T-helper 1 cell treated with Interleukin-12 subunit alpha and Interleukin-12 subunit beta and Interleukin-4 antibody, amounts not matched to agents 30 ng/mL and 1 ng/mL, for 36 hours (primary cell): ENCODE data around the gene TBCC. TPM values are rescaled to one million over a fixed set of nuclear protein-coding genes. Genes with fewer than 3 reads are reported as not detected.
"Not testable (repeated sequence)": the region's sequence is repeated elsewhere in the genome, so short reads cannot be mapped to it uniquely, and the experiment has no call there.

Experiments
- intact Hi-C: fragments of 100-400 bp; cut with micrococcal nuclease; formaldehyde crosslinking; loops from one replicate; pipeline ENCODE4 v1.15.1; 2024
- total RNA-seq: library from RNA; stranded (reverse); gene quantifications from 2 replicates; pipeline ENCODE4 v1.2.3, GENCODE V29; 2022

The TBCC gene
- total RNA-seq, 1 donor from 2014 or later, result 35.0 TPM

- intact Hi-C loops, result loop anchor here (10.0 kb wide), 1 partner anchor 528 kb away; the partner anchor contains the start of gene MRPS10
These were observed 3.6 kb downstream of the TBCC start for GRCh38 chr6:42742116-42742894.

GRCh38 chr6:42740725-42741124, 5.2 kb downstream of the TBCC start:
- intact Hi-C loops, result loop anchor here (10.0 kb wide), 1 partner anchor 526 kb away; the partner anchor contains the start of gene MRPS10

- intact Hi-C loops, result no loop called here
These were observed 9.9 kb downstream of the TBCC start for GRCh38 chr6:42735976-42736375.

GRCh38 chr6:42733867-42734481, 11.9 kb downstream of the TBCC start:
- intact Hi-C loops, result not testable (repeated sequence)

GRCh38 chr6:42729731-42730130, 16.2 kb downstream of the TBCC start:
- intact Hi-C loops, result loop anchor here (5.0 kb wide), 1 partner anchor 167 kb away; the partner anchor contains the start of gene UBR2

- intact Hi-C loops, result loop anchor here (2.0 to 5.0 kb wide), 2 partner anchors 43 to 165 kb away; partner anchors contain the start of gene UBR2
These were observed 18.3 kb downstream of the TBCC start for GRCh38 chr6:42727627-42728026.

- intact Hi-C loops, result loop anchor here (2.0 to 5.0 kb wide), 2 partner anchors 44 to 165 kb away; partner anchors contain the start of gene UBR2
These were observed 18.8 kb downstream of the TBCC start for GRCh38 chr6:42727087-42727611.

- intact Hi-C loops, result loop anchor here (1.0 to 5.0 kb wide), 8 partner anchors 20 to 173 kb away; partner anchors contain the start of genes BICRAL, RPL7L1, TBCC and UBR2
These were observed 19.3 kb downstream of the TBCC start for GRCh38 chr6:42726485-42727086.

- intact Hi-C loops, result loop anchor here (1.0 to 5.0 kb wide), 8 partner anchors 20 to 173 kb away; partner anchors contain the start of genes BICRAL, RPL7L1, TBCC and UBR2
These were observed 19.9 kb downstream of the TBCC start for GRCh38 chr6:42726026-42726425.

- intact Hi-C loops, result loop anchor here (5.0 kb wide), 1 partner anchor 163 kb away; the partner anchor contains the start of gene UBR2
These were observed 21.1 kb downstream of the TBCC start for GRCh38 chr6:42724825-42725224.

GRCh38 chr6:42722497-42722896, 23.4 kb downstream of the TBCC start, which contains the start of gene PRPH2:
Gene PRPH2, minus strand, starts transcription at chr6:42722597. Its CDS starts 263 bp downstream, at chr6:42722334.
- intact Hi-C loops, result no loop called here

- intact Hi-C loops, result no loop called here
These were observed 25.2 kb downstream of the TBCC start for GRCh38 chr6:42720739-42721138.

- intact Hi-C loops, result no loop called here
These were observed 30.0 kb downstream of the TBCC start for GRCh38 chr6:42715871-42716270.

- intact Hi-C loops, result no loop called here
These were observed 31.7 kb downstream of the TBCC start for GRCh38 chr6:42714098-42714761.

- intact Hi-C loops, result no loop called here
These were observed 34.0 kb downstream of the TBCC start for GRCh38 chr6:42711930-42712329.

GRCh38 chr6:42710316-42710715, 35.6 kb downstream of the TBCC start:
- intact Hi-C loops, result no loop called here

- intact Hi-C loops, result no loop called here
These were observed 36.0 kb downstream of the TBCC start for GRCh38 chr6:42709871-42710270.

- intact Hi-C loops, result no loop called here
These were observed 37.8 kb downstream of the TBCC start for GRCh38 chr6:42708096-42708495.

GRCh38 chr6:42707595-42707994, 38.3 kb downstream of the TBCC start:
- intact Hi-C loops, result no loop called here

- intact Hi-C loops, result no loop called here
These were observed 40.9 kb downstream of the TBCC start for GRCh38 chr6:42704937-42705374.
